ENCODE results near the gene LVRN. TPM values are rescaled to one million over a fixed set of nuclear protein-coding genes. Genes with fewer than 3 reads are reported as not detected.

The LVRN gene
- total RNA-seq (ENCODE audit: low replicate concordance): 0.30 and 1.5 TPM in 2 replicates

GRCh38 chr5:115962239-115962564 is at the start of gene LVRN:
Gene LVRN (plus strand): TSS chr5:115962475. CDS start chr5:115962618, 143 bp downstream.

GRCh38 chr5:116032094-116032517 is 69.8 kb downstream of the LVRN start, which contains the start of gene ARL14EPL:
Gene ARL14EPL (plus strand): TSS chr5:116032472. CDS start chr5:116051466, 18,994 bp downstream.

Other genes starting within 250 kb of the LVRN start
- gene CDO1, start 145.8 kb upstream of the LVRN start, total RNA-seq (ENCODE audit: low replicate concordance): 0.30 and 19.3 TPM in 2 replicates
- 31.8 and 43.5 TPM in 2 replicates for gene ATG12, start 120.9 kb upstream of the LVRN start, total RNA-seq (ENCODE audit: low replicate concordance)
- gene AP3S1, start 120.5 kb upstream of the LVRN start, total RNA-seq (ENCODE audit: low replicate concordance): 61.5 and 88.2 TPM in 2 replicates
- gene ARL14EPL, start 70.0 kb downstream of the LVRN start, total RNA-seq (ENCODE audit: low replicate concordance): not detected in 2 replicates
- gene COMMD10, start 122.5 kb downstream of the LVRN start, total RNA-seq (ENCODE audit: low replicate concordance): 14.2 and 29.5 TPM in 2 replicates

Data from smooth muscle cell of the coronary artery (primary cell).